Endothelial cell of umbilical vein (primary cell): Measurements from ENCODE around the gene LRIG1.

ENCODE experiments used
- EZH2 ChIP-seq: IDR thresholded peaks from 2 replicates; pipeline ENCODE4 v1.6.1; 2012; ENCODE audit warnings: borderline replicate concordance, low read depth, mild to moderate bottlenecking, moderate library complexity, low read length, inconsistent platforms; ENCODE audit not compliant: severe bottlenecking
- TF ChIP-seq, protein P1 (sequence below), 2 donors: IDR thresholded peaks; 1 replicate in 1 of 2; 2 replicates in 1 of 2; pipeline ENCODE4 v1.5.1; 2011; ENCODE audit warnings: low read length in 2 of 2, mild to moderate bottlenecking in 2 of 2, moderate library complexity in 2 of 2, control low read depth in 1 of 2, inconsistent platforms in 1 of 2, low read depth in 1 of 2; ENCODE audit not compliant: insufficient read depth in 1 of 2; ENCODE audit errors: extremely low read depth in 1 of 2

DNA sequence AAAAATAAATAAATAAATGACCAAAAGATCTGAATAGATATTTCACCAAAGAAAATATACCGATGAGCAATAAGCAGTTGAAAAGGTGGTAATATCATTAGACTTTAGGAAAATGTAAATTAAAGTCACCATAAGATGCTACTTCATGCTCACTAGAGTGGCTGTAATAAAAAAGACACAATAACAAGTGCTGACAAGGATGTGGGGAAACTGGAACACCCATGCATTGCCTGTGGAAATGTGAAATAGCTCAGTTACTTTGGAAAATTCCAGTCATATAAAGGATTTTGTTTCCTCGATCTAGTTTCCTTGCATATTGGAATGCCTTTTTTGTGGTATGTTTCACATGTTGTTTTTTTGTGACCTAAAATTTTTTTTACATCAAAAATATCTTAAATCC lies 36.0 kb upstream of the LRIG1 start:
- TF ChIP-seq, protein P1, sequence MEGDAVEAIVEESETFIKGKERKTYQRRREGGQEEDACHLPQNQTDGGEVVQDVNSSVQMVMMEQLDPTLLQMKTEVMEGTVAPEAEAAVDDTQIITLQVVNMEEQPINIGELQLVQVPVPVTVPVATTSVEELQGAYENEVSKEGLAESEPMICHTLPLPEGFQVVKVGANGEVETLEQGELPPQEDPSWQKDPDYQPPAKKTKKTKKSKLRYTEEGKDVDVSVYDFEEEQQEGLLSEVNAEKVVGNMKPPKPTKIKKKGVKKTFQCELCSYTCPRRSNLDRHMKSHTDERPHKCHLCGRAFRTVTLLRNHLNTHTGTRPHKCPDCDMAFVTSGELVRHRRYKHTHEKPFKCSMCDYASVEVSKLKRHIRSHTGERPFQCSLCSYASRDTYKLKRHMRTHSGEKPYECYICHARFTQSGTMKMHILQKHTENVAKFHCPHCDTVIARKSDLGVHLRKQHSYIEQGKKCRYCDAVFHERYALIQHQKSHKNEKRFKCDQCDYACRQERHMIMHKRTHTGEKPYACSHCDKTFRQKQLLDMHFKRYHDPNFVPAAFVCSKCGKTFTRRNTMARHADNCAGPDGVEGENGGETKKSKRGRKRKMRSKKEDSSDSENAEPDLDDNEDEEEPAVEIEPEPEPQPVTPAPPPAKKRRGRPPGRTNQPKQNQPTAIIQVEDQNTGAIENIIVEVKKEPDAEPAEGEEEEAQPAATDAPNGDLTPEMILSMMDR (IDR thresholded peaks at IDR 0.05; ENCODE audit: extremely low read depth in 1 of 2, insufficient read depth in 1 of 2, low read depth in 1 of 2, low read length in 2 of 2) = no peak
- TF ChIP-seq EZH2 = no peak
